Stimulated activated CD8-positive, alpha-beta memory T cell treated with anti-CD3 and anti-CD28 coated beads, Interleukin-15, amount 100 ng/mL, for 1 hour (primary cell): ENCODE results near the gene IER3.

Source experiments
- DNase-seq: peaks from one replicate; pipeline ENCODE4 v3.0.0-alpha.2; 2020; ENCODE audit warnings: low read depth

The IER3 gene

DNA sequence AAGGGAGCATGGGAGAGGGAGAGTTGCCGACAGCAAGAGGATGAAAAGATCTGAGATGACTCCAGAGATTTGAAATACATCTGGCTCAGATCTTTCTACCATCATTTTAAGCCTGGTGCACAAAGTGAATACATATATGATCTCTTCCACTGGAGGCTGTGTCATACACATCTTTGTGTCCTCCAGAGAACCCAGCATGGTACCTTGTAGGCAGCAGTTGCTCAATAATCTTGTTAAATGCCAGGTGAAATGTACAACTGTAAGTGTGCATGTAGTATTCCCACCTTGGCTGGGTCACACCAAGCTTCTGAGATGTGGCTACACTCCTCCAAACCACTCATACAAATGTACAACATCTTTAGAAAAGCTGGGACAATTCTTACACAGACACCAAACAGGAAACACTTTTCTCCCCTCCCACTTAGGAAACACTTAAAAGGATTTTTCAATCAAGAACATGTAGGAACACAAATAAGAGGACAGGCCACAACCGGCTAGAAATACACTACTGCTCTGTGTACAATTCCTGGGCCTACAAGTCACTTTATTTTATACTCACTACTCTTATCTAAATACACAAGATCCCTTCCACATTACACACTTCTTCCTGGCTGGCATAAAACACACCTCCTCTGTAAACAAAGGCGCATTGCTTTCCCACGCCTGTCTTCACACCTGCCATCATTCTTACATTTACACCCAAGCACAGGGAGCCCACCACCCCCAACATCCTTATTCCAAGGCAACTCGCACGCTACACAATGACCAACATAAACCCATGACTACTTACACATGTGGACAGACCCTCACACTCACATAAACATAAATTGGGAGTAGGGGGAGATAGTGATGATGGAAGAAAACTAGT, 3.8 kb upstream of the IER3 start:
- DNase-seq = no peak

- no peak for DNase-seq
These were observed 2.9 kb upstream of the IER3 start for GRCh38 chr6:30747300-30747687.

GRCh38 chr6:30743099-30744053, 971 bp downstream of the IER3 start:
- no peak for DNase-seq

GRCh38 chr6:30742316-30743098, 1.8 kb downstream of the IER3 start, which contains the start of gene FLOT1:
Gene FLOT1, minus strand, starts transcription at chr6:30742687. Its CDS starts 498 bp downstream, at chr6:30742189.
- DNase-seq = peak; percentile 80

GRCh38 chr6:30741789-30742315, 2.5 kb downstream of the IER3 start:
- no peak for DNase-seq

DNA sequence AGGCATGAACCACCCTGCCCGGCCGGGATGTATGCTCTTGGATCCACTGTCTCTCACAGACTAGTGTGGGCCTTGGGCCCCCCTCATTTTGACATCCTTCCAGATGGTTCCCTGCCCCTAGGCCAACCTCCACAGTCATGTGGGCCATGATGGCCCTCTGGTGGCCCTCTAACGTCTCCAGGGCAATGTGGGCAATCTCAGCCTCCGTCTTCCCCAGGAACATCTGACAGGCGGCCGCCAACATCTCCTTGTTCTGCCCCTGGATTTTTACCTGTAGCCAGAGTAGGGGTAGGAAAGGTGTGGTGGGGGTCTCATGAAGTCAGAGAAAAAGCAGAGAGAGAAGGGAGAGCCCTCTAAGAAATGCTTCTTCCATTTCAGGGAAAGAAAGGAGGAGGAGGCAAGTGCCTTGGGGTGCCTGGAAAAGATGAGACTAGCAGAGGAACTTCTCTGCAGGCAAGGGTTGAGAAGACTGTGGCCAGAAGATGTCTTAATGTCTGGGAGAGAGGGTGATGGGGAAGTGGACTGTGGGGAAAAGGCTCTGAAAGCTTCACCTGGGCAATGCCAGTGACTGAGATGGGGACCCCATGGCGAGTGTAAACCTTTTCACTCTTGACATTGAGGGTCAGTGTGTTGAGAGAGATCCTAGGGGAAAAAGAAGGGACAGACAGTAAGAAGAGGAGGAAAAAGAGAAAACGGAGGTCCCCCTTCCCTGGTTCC, 3.1 kb downstream of the IER3 start:
- DNase-seq = no peak

DNA sequence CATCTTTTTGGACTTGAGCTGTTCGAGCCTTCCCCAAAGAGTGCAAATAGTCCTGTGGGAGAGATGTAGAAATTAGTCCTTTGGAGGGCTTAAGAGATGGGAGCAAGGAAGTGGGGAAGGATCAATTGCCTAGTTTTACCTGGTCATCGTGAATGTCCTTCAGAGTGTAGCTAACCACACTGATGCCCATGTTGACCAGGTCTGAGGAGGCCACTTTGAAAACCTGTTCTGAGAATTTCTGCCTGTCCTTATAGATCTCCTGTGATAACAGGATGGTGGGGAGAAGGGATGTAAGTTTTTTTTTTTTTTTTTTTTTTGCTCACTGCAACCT, 3.8 kb downstream of the IER3 start:
- no peak for DNase-seq

DNA sequence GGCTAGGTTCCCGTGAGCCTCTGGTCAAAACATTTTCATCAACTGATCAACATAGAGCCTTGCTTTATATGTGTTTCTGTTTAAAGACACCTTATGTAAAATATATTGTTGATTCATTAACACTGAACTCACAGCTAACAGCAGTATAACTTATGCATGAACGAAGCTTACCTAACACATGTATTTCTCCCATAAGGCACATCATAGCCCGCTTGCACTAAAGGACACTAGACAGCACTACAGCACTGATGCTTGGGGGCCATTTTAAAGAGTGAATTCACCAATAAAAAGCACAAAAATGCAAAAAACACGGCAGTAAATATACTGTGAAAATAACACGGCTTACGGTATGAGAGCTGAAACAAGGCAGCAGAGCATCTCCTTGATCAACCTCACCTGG, 5.8 kb downstream of the IER3 start:
- DNase-seq = no peak

DNA sequence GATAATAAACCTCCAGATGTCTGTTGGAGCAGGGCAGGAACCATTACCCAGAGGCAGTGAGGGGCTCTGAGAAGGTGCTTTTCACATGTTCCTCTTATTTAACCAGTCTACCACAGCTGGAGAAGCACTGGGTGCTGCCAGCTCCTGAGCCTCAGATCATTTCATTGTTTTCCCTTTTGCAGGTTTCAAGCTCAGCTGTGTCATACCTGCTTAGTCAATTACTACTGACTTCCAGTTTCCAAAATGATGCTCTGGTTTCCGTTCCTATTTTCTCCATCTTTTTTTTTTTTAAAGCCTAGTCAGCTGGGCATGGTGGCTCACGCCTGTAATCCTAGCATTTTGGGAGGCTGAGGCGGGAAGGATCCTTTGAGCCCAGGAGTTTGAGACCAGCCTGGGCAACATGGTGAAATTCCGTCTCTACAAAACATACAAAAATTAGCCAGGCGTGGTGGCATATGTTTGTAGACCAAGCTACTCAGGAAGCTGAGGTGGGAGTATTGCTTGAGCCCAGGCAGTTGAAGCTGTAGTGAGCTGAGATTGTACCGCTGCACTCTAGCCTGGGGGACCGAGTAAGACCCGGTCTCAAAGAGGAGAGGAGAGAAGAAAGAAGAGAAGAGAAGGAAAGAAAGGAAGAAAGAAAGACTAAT, 8.6 kb downstream of the IER3 start:
- no peak for DNase-seq

DNA sequence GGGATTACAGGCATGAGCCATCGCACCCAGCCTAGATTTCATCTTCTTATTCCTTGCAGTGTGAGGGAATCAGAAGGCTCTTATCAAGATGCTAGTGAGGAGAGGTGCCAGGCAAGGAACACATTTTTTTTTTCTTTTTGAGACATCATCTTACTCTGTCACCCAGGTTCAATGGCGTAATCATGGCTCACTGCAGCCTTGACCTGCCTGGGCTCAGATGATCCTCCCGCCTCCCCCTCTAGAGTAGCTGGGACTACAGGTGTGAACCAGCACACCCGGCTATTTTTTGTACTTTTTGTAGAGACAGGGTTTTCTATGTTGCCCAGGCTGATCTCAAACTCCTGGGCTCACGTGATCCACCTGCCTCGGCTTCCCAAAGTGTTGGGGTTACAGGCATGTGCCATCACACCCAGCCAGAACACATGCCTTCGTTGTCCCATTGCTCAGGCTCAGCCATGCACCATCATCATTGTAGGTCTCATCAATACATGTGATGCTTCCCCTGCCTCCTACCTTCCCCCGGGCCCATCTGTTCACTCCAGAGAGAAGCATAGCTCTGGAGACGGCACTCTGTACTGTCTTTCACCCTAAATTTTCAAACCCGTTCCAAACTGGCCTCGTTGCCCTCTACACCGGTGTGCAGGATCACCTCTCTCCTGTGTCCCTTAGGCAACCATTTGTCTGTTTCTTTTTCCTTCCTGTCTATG, 12.0 kb downstream of the IER3 start:
- no peak for DNase-seq

DNA sequence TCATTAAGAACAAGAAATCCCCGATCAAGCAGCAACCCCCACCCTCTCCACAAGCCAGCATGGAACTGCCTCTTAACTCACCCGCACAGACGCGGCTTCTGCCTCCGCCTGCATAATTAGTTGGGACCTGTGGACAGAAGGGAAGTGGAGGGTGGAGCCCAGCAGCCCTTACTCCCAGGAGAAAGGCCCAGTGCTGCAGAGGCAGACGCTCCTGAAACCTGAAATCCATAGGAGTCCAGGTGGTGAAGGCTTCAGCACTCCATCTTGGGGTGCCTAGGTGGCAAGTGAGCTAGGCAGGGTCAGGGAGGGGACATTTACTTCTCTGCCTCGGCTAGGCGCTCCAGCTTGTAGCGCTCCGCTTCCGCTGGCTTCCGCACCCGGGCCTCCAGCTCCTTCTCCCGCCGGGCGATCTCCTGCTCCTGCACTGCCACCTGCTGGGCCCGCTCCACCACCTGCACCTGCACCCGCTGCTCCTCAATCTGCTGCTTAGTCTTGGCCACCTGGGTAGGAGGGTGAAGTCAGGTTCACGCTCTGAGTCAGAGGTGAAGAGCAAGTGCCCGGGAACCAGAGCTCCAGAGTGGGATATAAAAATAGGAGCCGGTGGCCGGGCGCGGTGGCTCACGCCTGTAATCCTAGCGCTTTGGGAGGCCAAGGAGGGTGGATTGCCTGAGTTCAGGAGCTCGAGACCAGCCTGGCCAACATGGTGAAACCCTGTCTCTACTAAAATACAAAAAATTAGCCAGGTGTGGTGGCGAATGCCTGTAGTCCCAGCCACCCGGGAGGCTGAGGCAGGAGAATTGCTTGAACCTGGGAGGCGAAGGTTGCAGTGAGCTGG, 13.5 kb downstream of the IER3 start:
- DNase-seq = peak; percentile 63

DNA sequence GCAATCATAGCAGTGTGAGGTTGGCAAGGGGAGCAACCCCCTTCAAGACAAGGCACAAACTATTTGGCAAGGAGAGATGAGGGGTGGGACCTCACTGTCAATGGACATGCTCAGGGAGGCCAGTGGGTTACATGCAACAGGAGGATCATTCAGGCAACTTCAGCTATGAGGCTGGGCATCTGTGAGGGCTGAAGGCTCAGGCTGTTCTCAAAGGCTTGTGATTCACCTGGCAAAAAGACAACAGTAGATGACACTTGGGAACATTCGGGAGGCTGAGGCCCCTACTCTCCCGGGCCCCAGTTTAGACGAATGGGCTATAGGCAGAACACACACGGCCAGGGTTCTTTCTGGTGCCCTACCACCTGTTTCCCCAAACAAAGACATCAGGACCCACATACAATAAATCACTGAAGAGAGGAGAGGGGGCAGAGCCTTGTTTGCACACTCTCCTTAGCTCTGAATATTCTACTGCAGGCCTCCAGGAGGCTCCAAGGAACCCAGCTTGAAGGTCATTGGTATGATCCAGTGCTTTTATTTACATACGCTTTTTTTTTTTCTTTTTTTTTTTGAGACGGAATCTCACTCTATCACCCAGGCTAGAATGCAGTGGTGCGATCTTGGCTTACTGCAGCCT, 16.3 kb downstream of the IER3 start:
- DNase-seq = no peak

DNA sequence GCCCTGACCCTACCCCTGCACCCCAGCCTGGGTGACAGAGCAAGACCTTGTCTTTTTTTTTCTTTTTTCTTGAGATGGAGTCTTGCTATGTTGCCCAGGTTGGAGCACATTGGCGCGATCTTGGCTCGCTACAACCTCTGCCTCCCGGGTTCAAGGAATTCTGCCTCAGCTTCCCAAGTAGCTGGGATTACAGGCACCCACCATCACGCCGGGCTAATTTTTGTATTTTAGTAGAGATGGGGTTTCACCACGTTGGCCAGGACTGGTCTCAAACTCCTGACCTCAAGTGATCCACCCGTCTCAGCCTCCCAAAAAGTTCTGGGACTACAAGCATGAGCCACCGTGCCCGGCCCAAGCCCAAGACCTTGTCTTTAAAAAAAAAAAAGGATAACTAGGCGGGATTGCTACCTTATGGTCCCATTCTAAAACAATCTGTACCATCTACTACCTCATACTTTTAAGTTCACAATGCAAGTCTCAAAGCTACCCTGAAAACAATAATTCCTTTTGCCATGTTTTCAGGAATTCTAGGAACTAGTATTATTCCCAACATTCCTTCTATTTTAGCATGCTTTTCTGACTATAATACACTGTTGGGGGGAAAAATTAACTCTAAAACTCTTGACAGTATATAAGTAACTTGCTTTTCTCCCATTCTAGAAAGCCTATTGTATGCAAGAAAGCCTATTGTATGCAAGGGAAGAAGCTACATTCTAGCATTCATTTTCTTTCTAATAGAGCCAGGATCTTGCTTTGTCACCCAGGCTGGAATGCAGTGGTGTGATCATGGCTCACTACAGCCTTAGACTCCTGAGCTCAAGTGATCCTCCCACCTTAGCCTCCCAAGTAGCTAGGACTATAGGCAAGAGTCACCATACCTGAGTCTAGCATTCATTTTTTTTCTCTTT, 17.6 kb downstream of the IER3 start:
- DNase-seq = no peak

DNA sequence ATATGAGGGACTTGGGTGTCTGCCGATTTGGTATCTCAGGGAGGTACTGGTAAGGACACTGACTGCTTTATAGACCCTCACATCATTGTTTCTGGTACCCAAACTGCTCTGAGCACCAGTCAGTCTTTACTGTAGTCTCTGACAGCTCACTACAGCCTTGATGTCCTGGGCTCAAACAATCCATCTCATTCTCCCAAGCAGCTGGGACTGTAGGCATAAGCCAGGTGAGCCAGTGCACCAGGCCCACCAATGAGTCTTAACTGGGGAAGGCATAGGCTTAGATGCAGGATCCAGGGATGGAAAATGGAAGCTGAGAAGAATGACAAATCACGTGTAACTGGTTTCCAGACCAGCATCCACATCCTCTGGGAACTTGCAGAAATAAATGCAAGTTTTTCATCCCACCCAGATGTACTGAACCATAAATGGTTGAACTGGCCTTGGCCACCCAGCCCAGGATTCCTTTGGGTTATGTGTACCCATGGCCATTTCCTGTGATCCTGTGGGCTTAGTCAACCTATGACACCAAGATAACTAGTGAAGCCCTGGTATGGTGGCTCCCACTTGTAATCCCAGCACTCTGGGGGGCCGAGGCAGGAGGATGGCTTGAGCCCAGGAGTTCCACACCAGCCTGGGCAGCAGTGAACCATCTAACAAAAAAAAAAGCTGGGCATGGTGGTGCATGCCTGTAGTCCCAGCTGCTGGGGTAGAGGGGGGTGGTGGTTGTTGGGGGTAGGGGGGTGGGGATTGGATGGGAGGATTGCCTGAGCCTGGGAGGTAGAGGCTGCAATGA, 18.4 kb downstream of the IER3 start:
- DNase-seq = no peak

DNA sequence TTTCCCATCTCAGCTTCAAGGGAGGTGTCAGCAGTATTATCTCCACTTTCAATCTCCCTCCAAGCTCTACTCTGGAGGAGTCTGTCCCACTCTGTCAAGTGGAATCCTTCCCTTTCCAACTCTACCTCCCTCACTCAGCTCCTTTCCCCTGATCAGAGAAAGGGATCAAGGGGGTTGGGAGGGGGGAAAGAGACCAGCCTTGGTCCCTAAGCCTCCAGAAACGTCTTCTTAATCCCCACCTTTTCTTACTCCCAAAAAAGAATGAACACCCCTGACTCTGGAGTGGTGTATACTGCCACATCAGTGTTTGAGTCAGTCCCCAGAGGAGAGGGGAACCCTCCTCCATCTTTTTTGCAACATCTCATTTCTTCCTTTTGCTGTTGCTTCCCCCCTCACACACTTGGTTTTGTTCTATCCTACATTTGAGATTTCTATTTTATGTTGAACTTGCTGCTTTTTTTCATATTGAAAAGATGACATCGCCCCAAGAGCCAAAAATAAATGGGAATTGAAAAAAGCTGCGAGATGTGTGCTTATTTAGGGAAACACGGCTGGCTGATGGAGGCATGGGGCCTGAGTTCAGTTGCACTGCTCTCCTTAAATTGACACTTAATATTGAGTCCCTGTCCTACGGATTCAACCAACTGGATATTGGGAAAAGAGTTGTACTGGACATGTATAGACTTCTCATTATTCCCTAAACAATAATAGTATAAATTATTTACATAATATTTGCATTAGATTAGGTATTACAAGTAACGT, 19.3 kb downstream of the IER3 start:
- DNase-seq = no peak
